GM21390 (cell line): ENCODE measurements around the gene PLCG1.
"Not testable (repeated sequence)": the region's sequence is repeated elsewhere in the genome, so short reads cannot be mapped to it uniquely, and the experiment has no call there.

ENCODE experiments used
- ATAC-seq: cut with Tn5 transposase; IDR thresholded peaks from one replicate; pipeline ENCODE4 v1.9.1; 2021; ENCODE audit not compliant: unreplicated experiment

The PLCG1 gene

GRCh38 chr20:41136680-41137613 lies at the start of gene PLCG1:
Gene PLCG1, plus strand, starts transcription at chr20:41137543. Its CDS starts 99 bp downstream, at chr20:41137642.
- peak; percentile 65 for ATAC-seq

- no peak for ATAC-seq
Observed at GRCh38 chr20:41087777-41088176, 49.6 kb upstream of the PLCG1 start.

- ATAC-seq: no peak
Observed at GRCh38 chr20:41089555-41089954, 47.8 kb upstream of the PLCG1 start.

GRCh38 chr20:41091927-41092326 lies 45.4 kb upstream of the PLCG1 start:
- no peak for ATAC-seq

GRCh38 chr20:41094353-41095055 lies 42.8 kb upstream of the PLCG1 start:
- ATAC-seq: no peak

- no peak for ATAC-seq
Observed at GRCh38 chr20:41095110-41095969, 42.0 kb upstream of the PLCG1 start.

GRCh38 chr20:41098703-41099250 lies 38.6 kb upstream of the PLCG1 start:
- ATAC-seq: no peak

GRCh38 chr20:41100001-41100480 lies 37.3 kb upstream of the PLCG1 start:
- no peak for ATAC-seq

- no peak for ATAC-seq
Observed at GRCh38 chr20:41101660-41102059, 35.7 kb upstream of the PLCG1 start.

- ATAC-seq: no peak
Observed at GRCh38 chr20:41108531-41108930, 28.8 kb upstream of the PLCG1 start.

- ATAC-seq: no peak
Observed at GRCh38 chr20:41110012-41110411, 27.3 kb upstream of the PLCG1 start.

GRCh38 chr20:41110930-41111577 lies 26.3 kb upstream of the PLCG1 start:
- ATAC-seq: no peak

- no peak for ATAC-seq
Observed at GRCh38 chr20:41111578-41111951, 25.8 kb upstream of the PLCG1 start.

GRCh38 chr20:41116282-41116956 lies 20.9 kb upstream of the PLCG1 start:
- no peak for ATAC-seq

- not testable (repeated sequence) for ATAC-seq
Observed at GRCh38 chr20:41118159-41118558, 19.2 kb upstream of the PLCG1 start.

GRCh38 chr20:41118632-41119031 lies 18.7 kb upstream of the PLCG1 start:
- ATAC-seq: no peak

GRCh38 chr20:41119614-41120561 lies 17.5 kb upstream of the PLCG1 start:
- ATAC-seq: no peak

- ATAC-seq: no peak
Observed at GRCh38 chr20:41121399-41121798, 15.9 kb upstream of the PLCG1 start.

- ATAC-seq: no peak
Observed at GRCh38 chr20:41123631-41124030, 13.7 kb upstream of the PLCG1 start.
